K562 (cell line): ENCODE measurements around the gene TLX3. TPM values are rescaled to one million over a fixed set of nuclear protein-coding genes. Genes with fewer than 3 reads are reported as not detected.

Source experiments
- ATAC-seq: fragments of 200-7000 bp; cut with Tn5 transposase; 3 replicates; pipeline ENCODE4 v1.9.1; 2020; ENCODE audit warnings: moderate library complexity
- BruUV-seq: library from RNA; stranded (reverse); fragments of 400-500 nt; replicated peaks from 2 replicates; lab custom pipeline; 2021; lab: Mats Ljungman, UMichigan
- CTCF ChIA-PET: fragments of 300-600 bp; formaldehyde crosslinking; extraction: SDS; loops from one replicate; lab custom pipeline; 2021; ENCODE audit warnings: low intra/inter-chr PET ratio; lab: Yijun Ruan, JAX
- POLR2A ChIA-PET: fragments of 300-600, 350-650 bp; sonication (Branson Sonifier 250); formaldehyde crosslinking; extraction: SDS; loops from one replicate; lab custom pipeline; 2021; ENCODE audit warnings: antibody characterized with exemption, inconsistent platforms; lab: Yijun Ruan, JAX
- DNase-seq, 4 experiments: peaks; one replicate each; pipeline versions ENCODE4 v3.0.0 to v3.0.0-alpha.2; 2011 to 2018; ENCODE audit warnings: low spot score in 3 of 4, mixed read lengths in 3 of 4; ENCODE audit errors: extremely low read depth in 1 of 4
- FAIRE-seq: peaks from 2 replicates; lab custom pipeline; 2011; peaks lifted over from hg19 to GRCh38; lab: Jason Lieb, UNC
- H2AFZ ChIP-seq: 2 replicates; pipeline ENCODE4 v1.6.0; 2011; ENCODE audit warnings: low read depth, low read length, control low read depth, inconsistent platforms
- H3K27ac ChIP-seq: fragments of 200-600 bp; 3 replicates; pipeline ENCODE4 v1.8.0; 2011; ENCODE audit warnings: low read depth, mild to moderate bottlenecking, control low read depth, inconsistent platforms, low read length, moderate library complexity, mixed read lengths; ENCODE audit errors: extremely low read depth
- H3K27me3 ChIP-seq, 2 experiments: fragments of 300-600 bp in 1 of 2; 2 replicates in 1 of 2; 3 replicates in 1 of 2; pipeline versions ENCODE4 v1.6.0 to v1.8.0; 2011; ENCODE audit warnings: inconsistent platforms in 2 of 2, low read length in 2 of 2, mild to moderate bottlenecking in 1 of 2, mixed read lengths in 1 of 2, moderate library complexity in 1 of 2; ENCODE audit not compliant: control insufficient read depth in 2 of 2, insufficient read depth in 2 of 2
- H3K36me3 ChIP-seq: fragments of 300-600 bp; 3 replicates; pipeline ENCODE4 v1.8.0; 2011; ENCODE audit warnings: mild to moderate bottlenecking, low read length, inconsistent platforms; ENCODE audit not compliant: control insufficient read depth, insufficient read depth
- H3K4me1 ChIP-seq, 2 experiments: fragments of 200-600 bp in 1 of 2; replicated peaks in 1 of 2; 2 replicates in 1 of 2; 3 replicates in 1 of 2; pipeline versions ENCODE4 v1.5.1 to v1.8.0; 2011; ENCODE audit warnings: inconsistent platforms in 2 of 2, low read length in 2 of 2, mild to moderate bottlenecking in 1 of 2, mixed read lengths in 1 of 2, moderate library complexity in 1 of 2; ENCODE audit not compliant: control insufficient read depth in 2 of 2, insufficient read depth in 2 of 2
- H3K4me2 ChIP-seq: 2 replicates; pipeline ENCODE4 v1.6.1; 2011; ENCODE audit warnings: low read length, control low read depth, inconsistent platforms, mixed read lengths; ENCODE audit not compliant: insufficient read depth
- H3K4me3 ChIP-seq: fragments of 200-600 bp; sonication (generic), shearing (Covaris generic); 2 replicates; pipeline ENCODE4 v1.5.1; 2016; ENCODE audit warnings: control low read depth, inconsistent platforms
- H3K79me2 ChIP-seq: fragments of 200-600 bp; 3 replicates; pipeline ENCODE4 v1.8.0; 2011; ENCODE audit warnings: low read length, inconsistent platforms; ENCODE audit not compliant: control insufficient read depth, insufficient read depth
- H3K9ac ChIP-seq, 2 experiments: 2 replicates each; pipeline versions ENCODE4 v1.6.0 to v1.6.1; 2011; ENCODE audit warnings: low read depth in 2 of 2, low read length in 2 of 2, control low read depth in 1 of 2, inconsistent platforms in 1 of 2, mild to moderate bottlenecking in 1 of 2, mixed read lengths in 1 of 2; ENCODE audit not compliant: insufficient read depth in 1 of 2
- H3K9me1 ChIP-seq: one replicate; pipeline ENCODE4 v1.6.0; 2011; ENCODE audit warnings: inconsistent platforms, mild to moderate bottlenecking, low read length, moderate library complexity; ENCODE audit not compliant: control insufficient read depth, insufficient read depth
- H3K9me3 ChIP-seq: replicated peaks from 2 replicates; pipeline ENCODE4 v1.5.1; 2011; ENCODE audit warnings: low read depth, low read length, inconsistent platforms; ENCODE audit not compliant: control insufficient read depth, insufficient read depth
- H4K20me1 ChIP-seq: replicated peaks from 2 replicates; pipeline ENCODE4 v1.6.1; 2011; ENCODE audit warnings: low read length, inconsistent platforms, mixed read lengths; ENCODE audit not compliant: control insufficient read depth, insufficient read depth
- ARID1B ChIP-seq: fragments of 450-650 bp; IDR thresholded peaks from 2 replicates; pipeline ENCODE4 v1.6.1; 2016; ENCODE audit warnings: antibody characterized with exemption, mild to moderate bottlenecking, inconsistent platforms
- ETV1 ChIP-seq: fragments of 450-650 bp; conservative IDR thresholded peaks from 2 replicates; pipeline ENCODE4 v1.6.1; 2016; ENCODE audit warnings: missing genetic modification characterization, control low read depth, low read depth, missing compliant biosample characterization
- EWSR1 ChIP-seq: fragments of 450-650 bp; IDR thresholded peaks from 2 replicates; pipeline ENCODE4 v1.6.1; 2018; ENCODE audit warnings: borderline replicate concordance, mild to moderate bottlenecking, low read depth, moderate library complexity; ENCODE audit not compliant: partially characterized antibody
- HEY1 ChIP-seq: fragments of 250-450 bp; sonication (Bioruptor Pico); IDR thresholded peaks from 2 replicates; pipeline ENCODE4 v1.5.0; 2020; ENCODE audit warnings: mild to moderate bottlenecking, moderate library complexity, borderline replicate concordance
- HLTF ChIP-seq: fragments of 450-650 bp; IDR thresholded peaks from 2 replicates; pipeline ENCODE4 v1.6.1; 2016
- KDM5B ChIP-seq: fragments of 200-600 bp; sonication (generic); IDR thresholded peaks from 2 replicates; pipeline ENCODE4 v1.6.1; 2012; ENCODE audit warnings: low read depth, mild to moderate bottlenecking, moderate library complexity, low read length, control low read depth, inconsistent platforms; ENCODE audit not compliant: insufficient replicate concordance
- MXI1 ChIP-seq: IDR thresholded peaks from 2 replicates; pipeline ENCODE4 v1.6.1; 2011; ENCODE audit warnings: low read depth, mild to moderate bottlenecking, improper control_type of control experiment, low read length
- NONO ChIP-seq, 2 experiments: fragments of 200-400 bp in 1 of 2; fragments of 450-650 bp in 1 of 2; formaldehyde crosslinking in 1 of 2; IDR thresholded peaks; 2 replicates each; pipeline ENCODE4 v1.6.1; 2017; ENCODE audit warnings: low read depth in 2 of 2, mild to moderate bottlenecking in 2 of 2, moderate library complexity in 2 of 2, low read length in 1 of 2
- PHF20 ChIP-seq: fragments of 450-650 bp; IDR thresholded peaks from 2 replicates; pipeline ENCODE4 v1.6.1; 2018; ENCODE audit not compliant: partially characterized antibody
- RBM14 ChIP-seq: fragments of 200-400 bp; formaldehyde crosslinking; IDR thresholded peaks from 2 replicates; pipeline ENCODE4 v1.6.1; 2018; ENCODE audit warnings: low read depth, mild to moderate bottlenecking, low read length, moderate library complexity, borderline replicate concordance; ENCODE audit not compliant: insufficient read depth
- TAF9B ChIP-seq: fragments of 450-650 bp; IDR thresholded peaks from 2 replicates; pipeline ENCODE4 v1.6.1; 2018; ENCODE audit warnings: mild to moderate bottlenecking; ENCODE audit not compliant: partially characterized antibody
- ZFPM2 ChIP-seq: fragments of 250-450 bp; sonication (Bioruptor Pico); IDR thresholded peaks from 2 replicates; pipeline ENCODE4 v1.5.1; 2022; ENCODE audit warnings: mild to moderate bottlenecking
- ZKSCAN1 ChIP-seq: fragments of 150-350 bp; IDR thresholded peaks from 2 replicates; pipeline ENCODE4 v1.6.1; 2016; ENCODE audit warnings: low read depth, low read length
- ZNF668 ChIP-seq: fragments of 250-450 bp; sonication (Bioruptor Pico); IDR thresholded peaks from 2 replicates; pipeline ENCODE4 v1.8.0; 2022; ENCODE audit warnings: mild to moderate bottlenecking, inconsistent platforms
- WGBS: fragments of 100-300 bp; shearing (Covaris generic); methylation state at CpG from one replicate; pipeline ENCODE4 v1.1.6; 2016; ENCODE audit warnings: low coverage, mixed read lengths; ENCODE audit not compliant: insufficient coverage; ENCODE audit errors: missing lambda C conversion rate; 5-methylcytosine and 5-hydroxymethylcytosine counted together
- in situ Hi-C: fragments of 300-500 bp; cut with MboI; formaldehyde crosslinking; loops from 4 replicates; pipeline ENCODE4 v1.15.0; 2018; ENCODE audit warnings: inconsistent platforms, mixed read lengths
- intact Hi-C: fragments of 100-400 bp; cut with micrococcal nuclease; formaldehyde crosslinking; loops from 2 replicates; pipeline ENCODE4 v1.14.2; 2022
- polyA plus RNA-seq, 8 experiments: library from polyadenylated mRNA; depleted of rRNA in 4 of 8; stranded (reverse) in 5 of 8; unstranded in 3 of 8; fragments of >200 nt; fragmentation: Nextera tagmentation in 2 of 8; fragmentation: Illumina TruSeq in 1 of 8; extraction: Ambion mirVana in 2 of 8; extraction: Trizol in 1 of 8; gene quantifications; 2 replicates each; pipeline versions ENCODE4 v1.2.1 to v1.2.3, GENCODE V29; 2011 to 2014; ENCODE audit warnings: inconsistent platforms in 1 of 8, missing spikeins in 1 of 8
- total RNA-seq, 7 experiments: library from RNA; depleted of rRNA in 6 of 7; stranded (reverse); fragments of >200 nt in 6 of 7; fragmentation: Illumina TruSeq in 2 of 7; extraction: Trizol in 2 of 7; gene quantifications; 2 replicates each; pipeline versions ENCODE4 v1.2.1 to v1.2.3, GENCODE V29; 2011 to 2021; ENCODE audit warnings: low replicate concordance in 1 of 7
- TF ChIP-seq, protein P1 (sequence below): fragments of 250-450 bp; sonication (Bioruptor Pico); IDR thresholded peaks from 2 replicates; pipeline ENCODE4 v1.8.0; 2021; ENCODE audit warnings: moderate library complexity, mild to moderate bottlenecking, inconsistent platforms
- TF ChIP-seq, protein P2 (sequence below): fragments of 450-650 bp; conservative IDR thresholded peaks from 2 replicates; pipeline ENCODE4 v1.6.1; 2016; ENCODE audit warnings: missing genetic modification characterization, low read depth, mild to moderate bottlenecking, control low read depth, missing compliant biosample characterization
- TF ChIP-seq, protein P3 (sequence below), 2 experiments: fragments of 150-350 bp in 1 of 2; IDR thresholded peaks; 2 replicates each; pipeline ENCODE4 v1.6.1; 2012 to 2016; ENCODE audit warnings: low read depth in 2 of 2, low read length in 2 of 2, mild to moderate bottlenecking in 1 of 2, moderate library complexity in 1 of 2

The TLX3 gene
- total and polyA plus RNA-seq, 9 of the 15 experiments (the other 6 are each of a cell fraction or from before 2014, with no cell fraction given) = not detected

DNA sequence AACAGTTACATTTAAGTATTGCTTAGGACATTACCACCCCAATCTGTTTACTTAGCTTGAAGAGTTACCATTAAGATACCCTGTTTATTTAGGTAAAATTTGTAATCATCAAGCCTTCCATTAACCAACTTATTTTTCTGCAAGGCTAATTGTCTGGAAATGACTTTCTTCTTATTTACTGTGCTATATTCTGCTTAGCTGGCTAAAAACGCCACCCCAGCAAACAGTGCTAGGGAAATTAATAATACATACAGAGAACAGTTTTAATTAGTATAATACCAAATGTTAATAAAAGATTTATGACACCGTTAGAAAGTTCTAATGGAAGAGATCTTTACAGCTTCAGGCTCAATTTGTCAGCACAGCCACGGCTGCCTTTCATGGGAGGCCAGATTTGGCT lies 14.0 kb downstream of the TLX3 start:
- Histone ChIP-seq H3K4me3 (no peak overlapping the region), H3K9me3 (no peaks in the 10 kb centered on the region), H3K36me3 (no peaks in the 10 kb centered on the region), H3K27me3 (peaks cover 12 to 29% of the 10 kb centered on the region in 2 experiments; a peak in 4 of 5 replicates), H3K9ac (no peak overlapping the region), H3K27ac (no peak overlapping the region), H3K9me1 (no peaks in the 10 kb centered on the region), H2AFZ (no peak overlapping the region), H4K20me1 (no peaks in the 10 kb centered on the region), H3K4me2 (no peak overlapping the region), H3K4me1 (no peaks in the 10 kb centered on the region), H3K79me2 (no peaks in the 10 kb centered on the region)
- FAIRE-seq (no peak), DNase-seq (no peak), ATAC-seq (no peak)
- in situ Hi-C loops = no loop called here
- ChIA-PET POLR2A (no interaction called here), CTCF (no interaction called here)
- WGBS = 0% methylated on average over 3 of the region's 3 CpGs
- TF ChIP-seq MXI1 (no peak), RBM14 (no peak), KDM5B (no peak), ZNF668 (CRISPR knock-in tag) (no peak), HEY1 (CRISPR knock-in tag) (no peak), ZFPM2 (no peak), HLTF (no peak), ETV1 (tag) (no peak), PHF20 (no peak), ARID1B (no peak), ZKSCAN1 (no peak), TAF9B (no peak), NONO (IDR thresholded peaks at IDR 0.05; ENCODE audit: low read depth in 2 of 2, low read length in 1 of 2) (no peak), EWSR1 (no peak)
- TF ChIP-seq, protein P1, sequence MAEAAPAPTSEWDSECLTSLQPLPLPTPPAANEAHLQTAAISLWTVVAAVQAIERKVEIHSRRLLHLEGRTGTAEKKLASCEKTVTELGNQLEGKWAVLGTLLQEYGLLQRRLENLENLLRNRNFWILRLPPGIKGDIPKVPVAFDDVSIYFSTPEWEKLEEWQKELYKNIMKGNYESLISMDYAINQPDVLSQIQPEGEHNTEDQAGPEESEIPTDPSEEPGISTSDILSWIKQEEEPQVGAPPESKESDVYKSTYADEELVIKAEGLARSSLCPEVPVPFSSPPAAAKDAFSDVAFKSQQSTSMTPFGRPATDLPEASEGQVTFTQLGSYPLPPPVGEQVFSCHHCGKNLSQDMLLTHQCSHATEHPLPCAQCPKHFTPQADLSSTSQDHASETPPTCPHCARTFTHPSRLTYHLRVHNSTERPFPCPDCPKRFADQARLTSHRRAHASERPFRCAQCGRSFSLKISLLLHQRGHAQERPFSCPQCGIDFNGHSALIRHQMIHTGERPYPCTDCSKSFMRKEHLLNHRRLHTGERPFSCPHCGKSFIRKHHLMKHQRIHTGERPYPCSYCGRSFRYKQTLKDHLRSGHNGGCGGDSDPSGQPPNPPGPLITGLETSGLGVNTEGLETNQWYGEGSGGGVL (CRISPR knock-in tag) = no peak
- TF ChIP-seq, protein P2, sequence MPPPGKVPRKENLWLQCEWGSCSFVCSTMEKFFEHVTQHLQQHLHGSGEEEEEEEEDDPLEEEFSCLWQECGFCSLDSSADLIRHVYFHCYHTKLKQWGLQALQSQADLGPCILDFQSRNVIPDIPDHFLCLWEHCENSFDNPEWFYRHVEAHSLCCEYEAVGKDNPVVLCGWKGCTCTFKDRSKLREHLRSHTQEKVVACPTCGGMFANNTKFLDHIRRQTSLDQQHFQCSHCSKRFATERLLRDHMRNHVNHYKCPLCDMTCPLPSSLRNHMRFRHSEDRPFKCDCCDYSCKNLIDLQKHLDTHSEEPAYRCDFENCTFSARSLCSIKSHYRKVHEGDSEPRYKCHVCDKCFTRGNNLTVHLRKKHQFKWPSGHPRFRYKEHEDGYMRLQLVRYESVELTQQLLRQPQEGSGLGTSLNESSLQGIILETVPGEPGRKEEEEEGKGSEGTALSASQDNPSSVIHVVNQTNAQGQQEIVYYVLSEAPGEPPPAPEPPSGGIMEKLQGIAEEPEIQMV (tag) = no peak
- TF ChIP-seq, protein P3, sequence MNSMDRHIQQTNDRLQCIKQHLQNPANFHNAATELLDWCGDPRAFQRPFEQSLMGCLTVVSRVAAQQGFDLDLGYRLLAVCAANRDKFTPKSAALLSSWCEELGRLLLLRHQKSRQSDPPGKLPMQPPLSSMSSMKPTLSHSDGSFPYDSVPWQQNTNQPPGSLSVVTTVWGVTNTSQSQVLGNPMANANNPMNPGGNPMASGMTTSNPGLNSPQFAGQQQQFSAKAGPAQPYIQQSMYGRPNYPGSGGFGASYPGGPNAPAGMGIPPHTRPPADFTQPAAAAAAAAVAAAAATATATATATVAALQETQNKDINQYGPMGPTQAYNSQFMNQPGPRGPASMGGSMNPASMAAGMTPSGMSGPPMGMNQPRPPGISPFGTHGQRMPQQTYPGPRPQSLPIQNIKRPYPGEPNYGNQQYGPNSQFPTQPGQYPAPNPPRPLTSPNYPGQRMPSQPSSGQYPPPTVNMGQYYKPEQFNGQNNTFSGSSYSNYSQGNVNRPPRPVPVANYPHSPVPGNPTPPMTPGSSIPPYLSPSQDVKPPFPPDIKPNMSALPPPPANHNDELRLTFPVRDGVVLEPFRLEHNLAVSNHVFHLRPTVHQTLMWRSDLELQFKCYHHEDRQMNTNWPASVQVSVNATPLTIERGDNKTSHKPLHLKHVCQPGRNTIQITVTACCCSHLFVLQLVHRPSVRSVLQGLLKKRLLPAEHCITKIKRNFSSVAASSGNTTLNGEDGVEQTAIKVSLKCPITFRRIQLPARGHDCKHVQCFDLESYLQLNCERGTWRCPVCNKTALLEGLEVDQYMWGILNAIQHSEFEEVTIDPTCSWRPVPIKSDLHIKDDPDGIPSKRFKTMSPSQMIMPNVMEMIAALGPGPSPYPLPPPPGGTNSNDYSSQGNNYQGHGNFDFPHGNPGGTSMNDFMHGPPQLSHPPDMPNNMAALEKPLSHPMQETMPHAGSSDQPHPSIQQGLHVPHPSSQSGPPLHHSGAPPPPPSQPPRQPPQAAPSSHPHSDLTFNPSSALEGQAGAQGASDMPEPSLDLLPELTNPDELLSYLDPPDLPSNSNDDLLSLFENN (IDR thresholded peaks at IDR 0.05; ENCODE audit: low read depth in 2 of 2, low read length in 2 of 2) = no peak
- no TSS peak for BruUV-seq
- intact Hi-C loops = no loop called here
